Measurements from ENCODE around the gene MTPN. TPM values are rescaled to one million over a fixed set of nuclear protein-coding genes. Genes with fewer than 3 reads are reported as not detected.

Gene MTPN
- total and polyA plus RNA-seq, 10 of the 15 experiments (the other 5 are each of a cell fraction or from before 2014, with no cell fraction given), result 38.7 to 146 (median 85.4) TPM

- TF ChIP-seq CHD2 (IDR thresholded peaks at IDR 0.05; ENCODE audit: borderline replicate concordance, low read depth, low read length) (peak; percentile 28; the same call in 1 of the 2 replicates), ESRRA (IDR thresholded peaks at IDR 0.05; ENCODE audit: low read length) (no peak), MEF2B (IDR thresholded peaks at IDR 0.05; ENCODE audit: partially characterized antibody, poor library complexity, severe bottlenecking) (peak; percentile 88), ATF7 (IDR thresholded peaks at IDR 0.05; ENCODE audit: low read depth) (peak; percentile 84), PAX5 (IDR thresholded peaks at IDR 0.05; ENCODE audit: borderline replicate concordance, low read depth, low read length) (peak; percentile 73; the same call in 1 of the 2 replicates), TAF1 (IDR thresholded peaks at IDR 0.05; ENCODE audit: borderline replicate concordance, low read depth, low read length) (0 out of 2 replicates have a peak, but pooled peaks have one; percentile 12), ATF2 (IDR thresholded peaks at IDR 0.05; ENCODE audit: low read length) (peak; percentile 64), BMI1 (IDR thresholded peaks at IDR 0.05; ENCODE audit: borderline replicate concordance) (0 out of 2 replicates have a peak, but pooled peaks have one; percentile 28), SREBF2 (IDR thresholded peaks at IDR 0.05; ENCODE audit: low read length) (no peak), BHLHE40 (IDR thresholded peaks at IDR 0.05; ENCODE audit: borderline replicate concordance in 1 of 2, low read depth in 2 of 2, low read length in 1 of 2) (0 out of 4 replicates have a peak, but pooled peaks of 1 of the 2 experiments have one; percentile 21), GABPA (IDR thresholded peaks at IDR 0.05; ENCODE audit: low read depth) (0 out of 2 replicates have a peak, but pooled peaks have one; percentile 26), MYC (IDR thresholded peaks at IDR 0.05; ENCODE audit: insufficient read depth, insufficient read length, insufficient replicate concordance, low read length, severe bottlenecking) (no peak), POU2F2 (IDR thresholded peaks at IDR 0.05; ENCODE audit: borderline replicate concordance, low read depth, low read length) (0 out of 3 replicates have a peak, but pooled peaks have one; percentile 14), PAX8 (IDR thresholded peaks at IDR 0.05) (0 out of 2 replicates have a peak, but pooled peaks have one; percentile 81), CREM (IDR thresholded peaks at IDR 0.05; ENCODE audit: low read depth) (0 out of 2 replicates have a peak, but pooled peaks have one; percentile 31), ASH2L (IDR thresholded peaks at IDR 0.05; ENCODE audit: borderline replicate concordance, low read depth) (no peak), MTA2 (IDR thresholded peaks at IDR 0.05; ENCODE audit: low read depth) (peak; percentile 77), ETV6 (conservative IDR thresholded peaks at IDR 0.05 in 1 of 2, IDR thresholded peaks at IDR 0.05 in 1 of 2; ENCODE audit: borderline replicate concordance in 1 of 2, low read depth in 1 of 2) (peak in 1 of 2 experiments; percentile 61; a peak in 1 of 4 replicates), RELB (IDR thresholded peaks at IDR 0.05; ENCODE audit: low read depth) (0 out of 2 replicates have a peak, but pooled peaks have one; percentile 32), ZNF217 (IDR thresholded peaks at IDR 0.05) (peak; percentile 84; the same call in 1 of the 2 replicates), DPF2 (IDR thresholded peaks at IDR 0.05) (peak; percentile 16; the same call in 1 of the 2 replicates), NFIC (IDR thresholded peaks at IDR 0.05; ENCODE audit: low read depth, low read length) (peak; percentile 59; the same call in 1 of the 2 replicates), IKZF2 (IDR thresholded peaks at IDR 0.05) (peak; percentile 27 to 59; a peak in 3 of 4 replicates), MEF2A (IDR thresholded peaks at IDR 0.05; ENCODE audit: insufficient read depth, low read depth, low read length) (peak; percentile 89), SMARCA5 (IDR thresholded peaks at IDR 0.05) (no peak), BCL11A (IDR thresholded peaks at IDR 0.05; ENCODE audit: low read depth, low read length) (peak; percentile 35; the same call in 1 of the 2 replicates), EP300 (IDR thresholded peaks at IDR 0.05; ENCODE audit: borderline replicate concordance in 1 of 2, control insufficient read depth in 1 of 2, low read depth in 2 of 2, low read length in 2 of 2) (0 out of 4 replicates have a peak, but pooled peaks of 1 of the 2 experiments have one; percentile 33)
Measured at GRCh38 chr7:135976312-135977006, 700 bp downstream of the MTPN start (continued).

Data from GM12878 (cell line).